ENCODE measurements around the gene RNU6-1. TPM values are rescaled to one million over a fixed set of nuclear protein-coding genes. Genes with fewer than 3 reads are reported as not detected.

The RNU6-1 gene
- polyA plus RNA-seq = not detected

DNA sequence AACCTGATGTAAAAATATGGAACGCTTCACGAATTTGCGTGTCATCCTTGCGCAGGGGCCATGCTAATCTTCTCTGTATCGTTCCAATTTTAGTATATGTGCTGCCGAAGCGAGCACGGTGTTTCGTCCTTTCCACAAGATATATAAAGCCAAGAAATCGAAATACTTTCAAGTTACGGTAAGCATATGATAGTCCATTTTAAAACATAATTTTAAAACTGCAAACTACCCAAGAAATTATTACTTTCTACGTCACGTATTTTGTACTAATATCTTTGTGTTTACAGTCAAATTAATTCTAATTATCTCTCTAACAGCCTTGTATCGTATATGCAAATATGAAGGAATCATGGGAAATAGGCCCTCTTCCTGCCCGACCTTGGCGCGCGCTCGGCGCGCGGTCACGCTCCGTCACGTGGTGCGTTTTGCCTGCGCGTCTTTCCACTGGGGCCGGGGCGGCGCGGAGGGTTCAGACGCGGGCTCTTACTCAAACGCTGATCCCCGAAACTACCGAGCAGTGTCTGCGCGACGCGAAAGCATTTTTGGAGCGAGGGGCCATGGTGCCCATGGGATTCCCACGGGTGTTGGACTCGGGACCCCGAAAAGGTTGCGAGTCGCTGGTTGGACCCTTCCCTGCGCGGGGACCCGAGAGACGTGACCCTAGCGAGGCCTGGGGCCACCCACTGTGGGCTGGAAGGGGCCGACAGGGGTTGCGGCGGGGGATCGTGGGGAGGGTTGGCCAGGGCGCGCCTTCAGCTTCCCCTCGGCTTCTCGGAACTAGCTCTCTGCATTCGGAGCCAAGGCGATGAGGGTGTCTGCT, at the start of gene RNU6-1:
RNU6-1 (minus strand) TSS at position 117 of the 820 bp plus-strand sequence.
- no peaks in the 10 kb centered on the region for H3K9me3 ChIP-seq (ENCODE audit: control insufficient read depth in 2 of 2, insufficient read depth in 1 of 2, low read depth in 1 of 2, low read length in 1 of 2)
- H3K4me3 ChIP-seq (ENCODE audit: low read depth in 1 of 2, low read length in 2 of 2) = peak within 1 kb of the TSS; percentile 71 to 87
- peaks cover 0 to 10% of the 10 kb centered on the region in 2 donors for H3K27me3 ChIP-seq (ENCODE audit: control insufficient read depth in 1 of 2, insufficient read depth in 2 of 2, low read length in 2 of 2)
- no peaks in the 10 kb centered on the region for H3K36me3 ChIP-seq (ENCODE audit: control insufficient read depth in 2 of 2, insufficient read depth in 2 of 2, low read length in 1 of 2)
- WGBS, 2 donors = 0% methylated on average over 62 of the region's 62 CpGs
- H3K27ac ChIP-seq (ENCODE audit: low read depth in 2 of 2, low read length in 1 of 2) = peak within 1 kb of the TSS; percentile 86 to 94
- H3K4me1 ChIP-seq (ENCODE audit: control insufficient read depth in 2 of 2, insufficient read depth in 2 of 2, low read length in 1 of 2) = peaks cover 4 to 9% of the 10 kb centered on the region in 2 donors

DNA sequence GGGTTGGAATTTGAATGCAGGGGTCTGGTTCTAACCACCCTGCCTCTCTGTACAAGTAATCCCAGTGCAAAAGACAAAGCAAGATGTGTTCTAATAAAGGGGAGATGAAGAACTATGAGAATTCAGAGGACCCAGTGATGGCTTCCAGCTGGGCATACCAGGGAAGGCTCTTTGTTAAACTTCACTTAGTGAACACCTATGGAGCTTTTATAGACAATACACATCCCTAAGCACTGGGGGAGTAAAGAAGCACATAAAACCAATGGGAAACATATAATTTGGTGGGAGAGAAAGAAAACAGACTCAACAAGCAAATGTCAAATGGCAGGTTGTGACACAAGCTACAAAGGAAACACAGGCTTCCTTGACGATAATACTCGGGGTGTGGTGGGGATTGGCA, 47.9 kb upstream of the RNU6-1 start:
- Histone ChIP-seq H3K4me3 (ENCODE audit: low read depth in 1 of 2, low read length in 2 of 2) (no peak overlapping the region), H3K27ac (ENCODE audit: low read depth in 2 of 2, low read length in 1 of 2) (no peak overlapping the region), H3K27me3 (ENCODE audit: control insufficient read depth in 1 of 2, insufficient read depth in 2 of 2, low read length in 2 of 2) (no peaks in the 10 kb centered on the region), H3K36me3 (ENCODE audit: control insufficient read depth in 2 of 2, insufficient read depth in 2 of 2, low read length in 1 of 2) (no peaks in the 10 kb centered on the region), H3K9me3 (ENCODE audit: control insufficient read depth in 2 of 2, insufficient read depth in 1 of 2, low read depth in 1 of 2, low read length in 1 of 2) (peaks cover 0 to 2% of the 10 kb centered on the region in 2 donors), H3K4me1 (ENCODE audit: control insufficient read depth in 2 of 2, insufficient read depth in 2 of 2, low read length in 1 of 2) (no peaks in the 10 kb centered on the region)
- 66 to 80% methylated on average over 2 of the region's 2 CpGs for WGBS, 2 donors

DNA sequence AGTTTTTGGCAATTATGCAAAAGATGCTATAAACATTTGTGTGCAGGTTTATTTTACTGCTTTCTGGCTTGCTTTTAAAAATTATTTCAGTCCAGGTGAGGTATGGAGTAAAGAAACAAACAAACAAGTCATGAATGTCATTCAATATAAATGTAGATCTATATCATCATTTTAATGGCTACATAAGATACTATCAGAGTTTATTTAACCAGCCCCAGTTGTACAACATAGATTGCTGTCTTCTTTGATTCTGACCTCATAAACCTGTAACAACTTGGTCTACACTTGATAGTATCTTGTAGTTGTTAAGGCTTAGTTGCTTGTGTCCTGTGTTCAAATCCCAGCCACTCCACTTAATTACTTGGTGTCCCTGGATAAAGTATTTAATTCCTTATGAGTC, 46.0 kb upstream of the RNU6-1 start:
- Histone ChIP-seq H3K4me3 (ENCODE audit: low read depth in 1 of 2, low read length in 2 of 2) (no peak overlapping the region), H3K36me3 (ENCODE audit: control insufficient read depth in 2 of 2, insufficient read depth in 2 of 2, low read length in 1 of 2) (no peaks in the 10 kb centered on the region), H3K27me3 (ENCODE audit: control insufficient read depth in 1 of 2, insufficient read depth in 2 of 2, low read length in 2 of 2) (no peaks in the 10 kb centered on the region), H3K9me3 (ENCODE audit: control insufficient read depth in 2 of 2, insufficient read depth in 1 of 2, low read depth in 1 of 2, low read length in 1 of 2) (peaks cover 0 to 2% of the 10 kb centered on the region in 2 donors), H3K4me1 (ENCODE audit: control insufficient read depth in 2 of 2, insufficient read depth in 2 of 2, low read length in 1 of 2) (no peaks in the 10 kb centered on the region), H3K27ac (ENCODE audit: low read depth in 2 of 2, low read length in 1 of 2) (no peak overlapping the region)

GRCh38 chr15:67885175-67885523, 45.3 kb upstream of the RNU6-1 start:
- no peaks in the 10 kb centered on the region for H3K4me1 ChIP-seq (ENCODE audit: control insufficient read depth in 2 of 2, insufficient read depth in 2 of 2, low read length in 1 of 2)
- H3K36me3 ChIP-seq (ENCODE audit: control insufficient read depth in 2 of 2, insufficient read depth in 2 of 2, low read length in 1 of 2) = no peaks in the 10 kb centered on the region
- no peaks in the 10 kb centered on the region for H3K27me3 ChIP-seq (ENCODE audit: control insufficient read depth in 1 of 2, insufficient read depth in 2 of 2, low read length in 2 of 2)
- H3K27ac ChIP-seq (ENCODE audit: low read depth in 2 of 2, low read length in 1 of 2) = peak overlapping the region; percentile 75 to 81
- H3K9me3 ChIP-seq (ENCODE audit: control insufficient read depth in 2 of 2, insufficient read depth in 1 of 2, low read depth in 1 of 2, low read length in 1 of 2) = no peaks in the 10 kb centered on the region
- H3K4me3 ChIP-seq (ENCODE audit: low read depth in 1 of 2, low read length in 2 of 2) = peak overlapping the region in 1 of 2 donors; percentile 50
- 60 to 62% methylated on average over 7 of the region's 7 CpGs for WGBS, 2 donors

GRCh38 chr15:67884514-67885174, 44.8 kb upstream of the RNU6-1 start:
- Histone ChIP-seq H3K36me3 (ENCODE audit: control insufficient read depth in 2 of 2, insufficient read depth in 2 of 2, low read length in 1 of 2) (no peaks in the 10 kb centered on the region), H3K4me1 (ENCODE audit: control insufficient read depth in 2 of 2, insufficient read depth in 2 of 2, low read length in 1 of 2) (no peaks in the 10 kb centered on the region), H3K9me3 (ENCODE audit: control insufficient read depth in 2 of 2, insufficient read depth in 1 of 2, low read depth in 1 of 2, low read length in 1 of 2) (no peaks in the 10 kb centered on the region), H3K4me3 (ENCODE audit: low read depth in 1 of 2, low read length in 2 of 2) (peak overlapping the region; percentile 40 to 50), H3K27ac (ENCODE audit: low read depth in 2 of 2, low read length in 1 of 2) (peak overlapping the region; percentile 75 to 81), H3K27me3 (ENCODE audit: control insufficient read depth in 1 of 2, insufficient read depth in 2 of 2, low read length in 2 of 2) (no peaks in the 10 kb centered on the region)
- 1% methylated on average over 47 to 48 of the region's 48 CpGs for WGBS, 2 donors

- H3K36me3 ChIP-seq (ENCODE audit: control insufficient read depth in 2 of 2, insufficient read depth in 2 of 2, low read length in 1 of 2) = no peaks in the 10 kb centered on the region
- H3K4me3 ChIP-seq (ENCODE audit: low read depth in 1 of 2, low read length in 2 of 2) = peak overlapping the region in 1 of 2 donors; percentile 50
- H3K9me3 ChIP-seq (ENCODE audit: control insufficient read depth in 2 of 2, insufficient read depth in 1 of 2, low read depth in 1 of 2, low read length in 1 of 2) = no peaks in the 10 kb centered on the region
- whole genome bisulfite sequencing, 2 donors = 68 to 71% methylated on average over 6 of the region's 6 CpGs
- H3K27me3 ChIP-seq (ENCODE audit: control insufficient read depth in 1 of 2, insufficient read depth in 2 of 2, low read length in 2 of 2) = no peaks in the 10 kb centered on the region
- peak overlapping the region; percentile 75 to 81 for H3K27ac ChIP-seq (ENCODE audit: low read depth in 2 of 2, low read length in 1 of 2)
- H3K4me1 ChIP-seq (ENCODE audit: control insufficient read depth in 2 of 2, insufficient read depth in 2 of 2, low read length in 1 of 2) = no peaks in the 10 kb centered on the region
These were observed 44.2 kb upstream of the RNU6-1 start for GRCh38 chr15:67884009-67884408.

DNA sequence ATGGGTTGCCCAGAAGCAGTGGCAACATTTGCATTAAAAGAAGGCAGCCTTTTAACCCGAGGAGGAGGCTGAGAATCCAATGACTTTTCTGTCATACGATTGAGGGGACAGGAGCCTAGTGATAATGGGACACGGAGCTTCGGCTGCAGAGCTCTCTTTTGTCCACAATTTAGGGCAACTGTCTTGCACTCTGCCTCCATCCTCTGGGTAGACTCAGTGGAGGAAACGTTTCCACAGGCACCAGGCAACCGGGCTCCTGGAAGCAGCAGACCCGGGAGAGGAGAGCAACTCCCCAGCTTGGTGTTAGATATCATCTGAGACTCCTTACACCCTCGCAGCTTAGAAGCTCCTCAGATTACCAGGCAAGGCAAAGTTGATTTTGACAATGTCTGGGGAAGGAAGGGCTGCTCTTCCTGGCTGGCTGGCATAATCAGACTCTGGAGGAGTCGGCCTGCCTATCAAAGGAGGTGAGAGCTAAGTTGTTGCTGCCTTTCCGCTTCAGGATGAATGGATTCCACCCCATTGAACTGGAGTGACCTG, 43.5 kb upstream of the RNU6-1 start:
- WGBS, 2 donors = 70 to 72% methylated on average over 10 of the region's 10 CpGs
- H3K36me3 ChIP-seq (ENCODE audit: control insufficient read depth in 2 of 2, insufficient read depth in 2 of 2, low read length in 1 of 2) = no peaks in the 10 kb centered on the region
- no peaks in the 10 kb centered on the region for H3K27me3 ChIP-seq (ENCODE audit: control insufficient read depth in 1 of 2, insufficient read depth in 2 of 2, low read length in 2 of 2)
- no peak overlapping the region for H3K4me3 ChIP-seq (ENCODE audit: low read depth in 1 of 2, low read length in 2 of 2)
- H3K9me3 ChIP-seq (ENCODE audit: control insufficient read depth in 2 of 2, insufficient read depth in 1 of 2, low read depth in 1 of 2, low read length in 1 of 2) = no peaks in the 10 kb centered on the region
- peak overlapping the region in 1 of 2 donors; percentile 57 for H3K27ac ChIP-seq (ENCODE audit: low read depth in 2 of 2, low read length in 1 of 2)
- no peaks in the 10 kb centered on the region for H3K4me1 ChIP-seq (ENCODE audit: control insufficient read depth in 2 of 2, insufficient read depth in 2 of 2, low read length in 1 of 2)

GRCh38 chr15:67882487-67883233, 42.8 kb upstream of the RNU6-1 start:
- H3K4me3 ChIP-seq (ENCODE audit: low read depth in 1 of 2, low read length in 2 of 2) = no peak overlapping the region
- no peaks in the 10 kb centered on the region for H3K4me1 ChIP-seq (ENCODE audit: control insufficient read depth in 2 of 2, insufficient read depth in 2 of 2, low read length in 1 of 2)
- no peaks in the 10 kb centered on the region for H3K27me3 ChIP-seq (ENCODE audit: control insufficient read depth in 1 of 2, insufficient read depth in 2 of 2, low read length in 2 of 2)
- no peaks in the 10 kb centered on the region for H3K36me3 ChIP-seq (ENCODE audit: control insufficient read depth in 2 of 2, insufficient read depth in 2 of 2, low read length in 1 of 2)
- H3K9me3 ChIP-seq (ENCODE audit: control insufficient read depth in 2 of 2, insufficient read depth in 1 of 2, low read depth in 1 of 2, low read length in 1 of 2) = no peaks in the 10 kb centered on the region
- WGBS, 2 donors = 73 to 77% methylated on average over 8 of the region's 8 CpGs
- no peak overlapping the region for H3K27ac ChIP-seq (ENCODE audit: low read depth in 2 of 2, low read length in 1 of 2)

- Histone ChIP-seq H3K27me3 (ENCODE audit: control insufficient read depth in 1 of 2, insufficient read depth in 2 of 2, low read length in 2 of 2) (peaks cover 0 to 2% of the 10 kb centered on the region in 2 donors), H3K9me3 (ENCODE audit: control insufficient read depth in 2 of 2, insufficient read depth in 1 of 2, low read depth in 1 of 2, low read length in 1 of 2) (no peaks in the 10 kb centered on the region), H3K4me1 (ENCODE audit: control insufficient read depth in 2 of 2, insufficient read depth in 2 of 2, low read length in 1 of 2) (no peaks in the 10 kb centered on the region), H3K36me3 (ENCODE audit: control insufficient read depth in 2 of 2, insufficient read depth in 2 of 2, low read length in 1 of 2) (no peaks in the 10 kb centered on the region), H3K27ac (ENCODE audit: low read depth in 2 of 2, low read length in 1 of 2) (no peak overlapping the region), H3K4me3 (ENCODE audit: low read depth in 1 of 2, low read length in 2 of 2) (no peak overlapping the region)
- WGBS, 2 donors = 44 to 64% methylated on average over 3 of the region's 3 CpGs
These were observed 40.9 kb upstream of the RNU6-1 start for GRCh38 chr15:67880651-67881182.

All from esophagus (tissue), 2 donors.